GM19468 (cell line): ENCODE data around the gene UXS1.

Source experiments
- ATAC-seq: cut with Tn5 transposase; IDR thresholded peaks from one replicate; pipeline ENCODE4 v1.9.1; 2021; ENCODE audit warnings: mild to moderate bottlenecking, moderate library complexity, moderate number of reproducible peaks; ENCODE audit not compliant: unreplicated experiment; ENCODE audit errors: extremely low read depth

The UXS1 gene

DNA sequence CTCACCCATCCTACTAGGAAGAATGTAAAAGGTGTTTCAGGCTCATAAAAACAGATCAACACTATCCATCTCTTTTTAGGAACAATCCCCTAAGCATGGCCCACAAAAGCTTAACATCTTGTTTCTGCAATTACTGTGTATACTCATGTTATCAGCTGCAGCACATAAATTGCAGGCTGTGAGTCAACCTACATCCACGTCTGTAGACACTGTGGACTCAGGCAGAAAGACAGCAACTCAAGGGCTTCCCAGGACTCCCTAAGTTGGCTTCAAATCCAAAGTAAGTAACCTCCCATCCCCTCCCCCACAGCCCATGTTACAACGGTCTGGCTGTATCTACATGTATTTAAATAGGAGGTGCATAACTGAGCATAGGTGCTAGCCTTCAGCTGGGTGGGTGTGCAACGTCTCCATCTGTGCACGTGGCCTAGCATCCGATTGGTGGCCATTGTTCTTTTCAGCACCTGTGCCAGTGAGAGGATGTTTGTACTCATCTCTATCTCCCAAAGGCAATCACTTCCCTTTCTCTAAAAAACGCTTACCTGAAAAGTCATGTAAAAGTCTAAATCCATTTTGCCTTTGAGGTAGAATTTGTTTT, 30.1 kb downstream of the UXS1 start:
- ATAC-seq = no peak

DNA sequence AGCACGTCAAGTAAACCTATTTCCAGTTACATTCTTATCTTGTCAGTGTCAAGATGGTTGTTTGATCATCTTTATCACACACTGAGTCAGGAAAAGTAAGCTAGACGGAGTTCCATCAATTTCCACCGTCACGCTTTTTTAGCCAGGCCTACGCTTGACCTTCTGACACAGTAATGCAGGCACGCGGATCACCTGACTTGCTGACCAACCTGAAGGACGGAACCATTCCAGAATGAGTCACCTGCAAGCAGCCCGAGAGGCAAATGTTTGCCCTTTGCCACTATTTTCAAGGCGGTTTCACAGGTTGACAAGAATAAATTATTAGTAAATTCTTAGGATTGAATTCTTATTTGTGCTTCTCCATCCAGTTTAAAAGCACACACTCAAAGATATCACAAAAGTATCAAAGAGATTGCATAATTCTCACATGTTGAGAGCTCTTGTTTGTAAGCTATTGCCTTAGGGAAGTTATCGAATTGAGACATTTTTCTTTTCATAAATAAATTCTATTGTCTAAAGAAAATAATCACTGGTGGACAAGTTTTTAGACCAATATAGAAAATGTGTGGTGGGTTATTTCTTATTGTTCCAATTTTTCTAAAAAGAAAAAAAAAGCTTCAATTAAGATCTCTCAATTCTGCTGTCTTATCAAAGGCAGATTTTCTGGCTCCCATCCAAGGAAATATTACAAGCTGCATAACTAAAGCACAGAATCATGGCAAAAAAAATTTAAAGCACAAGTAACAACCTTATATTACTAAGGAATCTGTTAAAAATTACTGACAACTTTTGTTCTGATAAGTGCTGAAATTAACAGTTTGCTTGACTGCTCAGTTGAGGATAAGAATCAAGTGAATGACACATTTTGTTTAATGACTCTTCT, 31.9 kb downstream of the UXS1 start:
- ATAC-seq = no peak

DNA sequence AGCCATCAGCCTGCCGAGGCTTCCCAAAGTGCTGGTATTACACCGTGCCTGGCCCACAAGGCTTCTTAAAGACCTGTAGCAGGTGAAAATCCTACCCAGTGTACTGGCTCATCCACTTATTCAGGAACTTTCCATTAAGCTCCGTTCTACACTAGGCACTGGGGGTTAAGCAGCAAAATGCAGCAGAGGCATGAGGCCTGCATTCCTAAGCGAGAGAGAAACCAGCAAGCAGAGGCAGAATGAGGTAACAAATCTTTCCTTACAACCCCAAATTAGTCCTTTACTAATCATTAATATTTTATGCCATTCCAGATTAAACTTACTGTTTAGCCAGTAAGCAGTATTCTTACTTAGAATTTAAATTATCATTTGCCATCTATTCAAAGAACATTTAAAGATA, 32.8 kb downstream of the UXS1 start:
- no peak for ATAC-seq

DNA sequence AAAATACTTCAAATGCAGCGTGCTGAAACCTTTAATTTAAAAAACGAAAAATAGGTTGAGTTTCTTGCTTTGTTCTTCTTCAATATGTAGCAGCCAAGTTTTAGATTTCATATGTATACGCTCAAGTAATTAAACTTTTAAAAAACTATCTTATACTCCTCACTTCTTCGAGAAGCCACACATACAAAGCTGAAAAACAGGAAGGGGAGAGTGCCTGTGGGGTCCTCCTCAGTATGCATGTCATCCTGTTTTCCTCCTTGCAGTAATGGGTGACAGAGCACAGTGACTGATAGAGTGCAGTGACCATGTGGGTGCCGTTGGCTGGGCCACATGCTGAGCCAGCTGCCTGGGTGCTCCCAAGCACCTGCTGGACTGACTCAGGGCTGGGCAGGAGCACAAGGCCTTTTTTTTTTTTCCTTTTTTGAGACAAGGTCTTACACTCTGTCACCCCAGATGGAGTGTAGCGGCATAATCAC, 33.3 kb downstream of the UXS1 start:
- ATAC-seq = no peak

DNA sequence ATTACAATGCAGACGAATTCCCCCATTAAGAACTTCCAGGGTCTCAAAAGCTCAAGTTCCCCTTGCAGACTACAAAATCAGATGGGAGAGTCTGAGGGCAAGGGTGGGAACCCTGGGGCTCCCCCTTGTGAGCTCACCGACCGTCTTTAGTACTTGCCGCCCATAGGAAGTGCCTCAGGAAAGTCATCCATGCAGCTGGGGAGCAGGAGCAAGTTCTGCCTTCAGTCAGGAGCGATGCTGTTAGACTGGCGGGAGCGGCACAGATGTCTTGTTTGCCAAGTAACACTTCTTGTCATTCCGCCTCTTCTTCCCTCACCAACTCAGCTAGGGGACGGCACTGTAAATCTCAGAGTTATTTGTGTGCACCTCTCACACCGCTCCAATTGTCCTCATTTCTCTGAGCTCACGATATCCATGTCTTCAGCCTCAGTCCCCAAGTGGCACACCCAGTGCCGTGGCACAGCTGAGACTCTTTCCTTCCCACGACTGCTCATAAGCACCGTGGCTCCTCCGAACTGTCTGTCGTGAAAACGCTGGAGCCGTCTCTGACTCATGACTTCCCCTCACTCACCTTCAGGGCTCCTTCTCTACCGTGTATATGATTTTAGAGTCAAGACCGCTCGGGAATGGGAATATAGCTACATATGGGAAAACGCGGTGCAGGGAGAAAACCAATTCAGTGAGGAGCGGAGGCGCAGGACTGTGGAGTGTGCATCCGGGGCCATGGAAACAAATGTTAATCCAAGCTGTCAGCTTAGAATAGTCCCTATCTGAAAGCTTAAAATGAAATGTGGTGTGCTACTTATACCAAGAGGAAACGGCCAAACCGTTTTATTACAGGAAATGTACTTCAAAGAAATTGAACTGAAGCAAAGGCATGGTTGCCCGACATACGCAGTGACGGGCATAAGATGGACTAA, 34.0 kb downstream of the UXS1 start:
- no peak for ATAC-seq

DNA sequence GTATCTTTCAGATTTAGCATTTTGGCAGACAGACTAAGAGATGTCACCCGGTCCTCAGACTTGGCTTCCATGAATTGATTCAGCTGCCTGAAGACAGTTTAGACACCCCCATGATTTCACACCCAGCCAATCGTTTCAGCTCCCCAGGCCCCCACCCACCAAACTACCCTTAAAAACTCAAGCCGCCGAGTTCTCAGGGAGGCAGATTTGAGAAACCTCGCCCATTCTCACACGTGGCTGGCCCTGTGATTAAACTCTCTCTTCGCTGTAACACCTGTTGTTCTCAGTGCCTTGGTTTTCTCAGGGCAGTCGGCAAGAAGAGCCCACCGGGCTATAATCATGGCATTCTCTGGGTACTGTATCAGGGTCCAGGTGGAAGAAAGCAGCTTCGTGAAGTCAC, 35.2 kb downstream of the UXS1 start:
- ATAC-seq = no peak

DNA sequence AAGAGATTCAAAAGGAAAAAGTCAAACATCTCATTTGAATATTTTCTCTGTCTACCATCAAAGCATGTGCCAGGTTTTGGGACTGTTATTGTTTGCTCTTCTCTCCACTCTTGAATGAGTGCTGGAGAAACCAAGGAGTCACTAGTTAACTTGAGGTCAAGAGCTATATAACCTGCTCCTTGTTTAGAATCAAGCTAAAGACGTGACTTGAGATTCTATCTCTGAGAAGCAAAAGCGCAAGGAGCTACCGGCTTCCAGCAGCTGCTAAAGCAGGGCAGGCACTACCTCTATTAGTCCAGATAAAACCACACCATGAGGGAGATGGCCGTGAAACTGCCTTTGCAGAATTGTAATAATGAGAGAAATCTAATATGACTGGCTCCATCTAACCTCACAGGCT, 36.0 kb downstream of the UXS1 start:
- no peak for ATAC-seq

DNA sequence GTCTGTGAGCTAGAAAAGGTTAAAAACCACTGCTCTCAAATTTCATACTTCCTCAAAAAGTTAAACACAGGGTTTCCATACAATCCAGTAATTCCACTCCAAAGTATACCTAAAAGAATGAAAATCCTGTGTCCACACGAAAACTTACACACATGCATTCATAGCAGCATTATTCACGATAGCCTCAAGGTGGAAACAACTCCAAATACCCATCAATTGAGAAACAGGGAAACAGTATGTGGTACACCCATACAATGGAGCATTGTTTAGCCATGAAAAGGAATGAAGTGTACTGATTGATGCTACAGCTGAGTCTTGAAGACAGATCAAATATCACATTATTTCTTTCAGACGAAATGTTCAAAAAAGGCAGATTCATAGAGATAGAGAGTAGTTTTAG, 36.7 kb downstream of the UXS1 start:
- no peak for ATAC-seq

DNA sequence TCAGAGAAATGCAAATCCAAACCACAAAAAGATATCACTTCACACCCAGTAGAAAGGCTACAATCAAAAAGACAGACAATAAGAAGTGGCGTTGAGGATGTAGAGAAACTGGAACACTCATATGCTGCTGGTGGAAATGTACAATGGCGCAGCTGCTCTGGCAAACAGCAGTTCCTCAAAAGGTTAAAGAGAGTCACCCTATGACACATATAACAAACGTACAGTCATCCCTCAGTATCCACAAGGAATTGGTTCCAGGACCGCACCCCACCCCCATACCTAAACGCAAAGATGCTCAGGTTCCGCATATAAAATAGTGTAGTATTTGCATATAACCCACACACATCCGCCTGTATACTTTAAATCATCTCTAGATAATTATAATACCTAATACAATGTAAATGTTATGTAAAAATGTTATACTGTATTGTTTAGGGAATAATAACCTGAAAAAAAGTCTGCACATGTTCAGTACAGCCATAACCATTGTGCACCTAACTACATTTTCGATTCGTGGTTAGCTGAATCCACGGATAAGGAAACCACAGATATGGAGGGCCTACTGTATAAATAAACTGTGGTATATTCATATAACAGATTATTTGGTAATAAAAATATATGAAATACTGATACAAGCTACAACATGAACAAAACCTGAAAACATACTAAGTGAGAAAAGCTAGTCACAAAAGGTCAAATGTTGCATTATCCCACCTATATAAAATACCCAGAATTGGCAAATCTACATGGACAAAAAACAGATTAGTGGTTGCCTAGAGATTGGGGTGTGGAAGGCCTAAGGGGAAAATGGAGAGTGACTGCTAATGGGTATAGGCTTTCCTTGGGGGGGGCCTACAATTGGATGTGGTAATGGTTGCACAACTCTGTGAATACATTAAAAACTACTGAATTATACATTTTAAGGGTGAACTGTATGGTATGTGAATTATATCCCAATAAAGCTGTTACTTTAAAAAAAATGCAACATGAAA, 37.5 kb downstream of the UXS1 start:
- ATAC-seq = no peak

DNA sequence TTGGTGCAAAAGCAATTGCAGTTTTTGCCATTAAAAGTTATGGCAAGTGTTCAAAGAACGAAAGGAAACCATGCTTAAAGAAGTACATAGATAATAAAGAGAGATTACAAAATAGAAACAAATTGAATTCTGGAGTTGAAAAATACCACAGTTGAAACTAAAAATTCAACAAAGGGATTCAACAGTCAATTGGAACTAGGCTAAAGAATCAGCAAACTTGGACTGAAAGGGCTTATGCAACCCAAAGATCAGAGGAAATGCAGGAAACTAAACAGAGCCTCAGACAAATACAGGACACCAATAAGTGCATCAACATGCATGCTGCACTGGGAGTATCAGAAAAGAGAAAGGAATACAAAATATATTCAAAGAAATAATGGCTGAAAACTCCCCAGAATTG, 40.3 kb downstream of the UXS1 start:
- ATAC-seq = no peak

DNA sequence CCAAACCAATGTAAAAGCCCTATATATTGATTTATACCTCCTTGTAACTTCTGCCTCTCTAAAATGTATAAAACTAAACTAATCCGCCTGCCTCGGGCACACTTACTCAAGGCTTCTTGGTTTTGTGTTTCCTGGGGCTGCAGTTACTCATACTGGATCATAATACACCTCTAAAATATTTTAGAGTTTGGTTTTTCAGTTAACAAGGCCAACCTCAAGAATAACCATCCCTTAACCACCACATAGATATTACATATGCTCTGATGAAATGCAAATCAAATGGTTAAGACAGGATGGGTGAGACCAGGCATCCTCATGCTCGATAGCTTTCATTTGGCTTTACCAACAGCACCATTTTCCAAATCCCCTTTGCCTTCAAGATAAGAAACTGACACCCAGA, 46.4 kb downstream of the UXS1 start:
- no peak for ATAC-seq

DNA sequence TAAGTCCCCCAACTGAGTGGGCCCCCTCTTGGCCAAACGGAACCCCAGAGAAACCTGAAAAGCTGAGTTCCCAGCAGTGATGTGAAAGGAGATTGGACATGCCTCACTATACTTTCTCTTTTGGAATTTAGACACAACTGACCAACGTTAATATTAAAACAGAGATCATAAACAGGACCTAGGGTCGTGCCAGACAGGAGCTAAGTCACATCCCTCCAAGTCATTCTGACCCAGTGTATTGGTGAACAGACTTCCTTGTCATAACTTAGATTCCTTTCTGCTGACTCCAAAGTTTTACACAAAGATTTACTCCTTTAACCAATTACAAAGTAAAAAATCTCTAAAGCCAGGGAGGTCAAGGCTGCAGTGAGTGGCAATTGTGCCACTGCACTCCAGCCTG, 46.9 kb downstream of the UXS1 start:
- ATAC-seq = no peak

DNA sequence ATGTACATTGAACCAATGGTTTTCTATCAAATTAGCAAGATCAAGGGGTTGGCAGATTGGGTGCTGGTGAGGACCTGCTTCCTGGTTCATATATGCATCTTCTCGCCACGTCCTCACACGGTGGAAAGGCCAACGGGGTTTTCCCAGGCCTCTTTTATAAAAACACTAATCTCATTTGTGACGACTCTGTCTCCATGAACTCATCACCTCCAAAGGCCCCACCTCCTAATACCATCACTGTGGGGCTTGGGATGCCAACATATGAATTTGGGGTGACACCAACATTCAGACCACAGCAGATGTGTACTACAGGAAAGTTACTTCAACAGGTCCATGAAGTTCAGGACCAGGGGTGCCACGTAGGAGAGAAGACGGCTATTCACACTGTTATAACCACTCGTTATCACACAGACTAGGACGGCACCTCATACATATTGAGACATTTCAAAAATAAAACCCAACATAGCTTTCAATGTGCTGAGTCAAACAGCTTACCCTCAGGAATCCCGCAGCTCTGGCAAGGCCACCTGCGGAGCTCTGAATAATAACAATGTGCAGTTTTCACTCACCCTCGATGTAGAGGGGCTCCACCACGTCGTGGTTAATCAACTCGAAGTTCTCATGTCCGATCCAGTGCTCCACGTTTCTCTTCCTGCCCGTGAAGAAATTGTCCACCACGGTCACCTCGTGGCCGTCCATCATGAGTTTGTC, 49.3 kb downstream of the UXS1 start:
- no peak for ATAC-seq

DNA sequence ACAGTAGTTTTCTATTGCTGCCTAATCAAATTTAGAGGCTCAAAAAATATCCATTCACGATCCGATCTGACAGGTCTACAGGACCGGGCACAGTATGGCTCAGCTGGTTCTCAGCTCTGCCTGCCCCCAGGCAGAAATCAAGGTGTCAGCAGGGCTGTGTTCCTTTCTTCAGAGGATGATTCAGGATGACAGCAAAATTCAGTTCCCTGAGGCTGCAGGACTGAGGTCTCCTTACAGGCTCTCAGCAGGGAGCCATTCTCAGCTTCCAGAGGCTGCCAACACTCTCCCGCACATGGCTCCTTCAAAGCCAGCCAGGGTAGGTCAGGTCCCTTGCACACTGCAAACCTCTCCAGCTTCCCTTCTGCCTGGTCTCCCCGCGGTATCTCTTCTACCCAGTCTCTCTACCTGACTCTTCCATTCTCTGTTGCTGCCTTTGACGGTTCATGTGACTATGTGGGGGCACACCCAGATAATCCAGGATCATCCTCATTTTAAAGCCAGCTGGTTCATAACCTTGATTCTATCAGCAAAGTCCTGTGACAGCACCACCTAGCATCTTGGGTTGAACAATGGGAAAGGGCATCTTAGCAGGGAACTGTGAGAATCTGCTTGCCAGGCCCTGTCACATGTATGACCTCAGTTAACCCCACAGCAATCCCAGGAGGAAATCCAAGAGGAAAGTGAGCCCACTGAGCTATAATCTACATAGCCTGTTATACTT, 50.4 kb downstream of the UXS1 start:
- ATAC-seq = no peak

DNA sequence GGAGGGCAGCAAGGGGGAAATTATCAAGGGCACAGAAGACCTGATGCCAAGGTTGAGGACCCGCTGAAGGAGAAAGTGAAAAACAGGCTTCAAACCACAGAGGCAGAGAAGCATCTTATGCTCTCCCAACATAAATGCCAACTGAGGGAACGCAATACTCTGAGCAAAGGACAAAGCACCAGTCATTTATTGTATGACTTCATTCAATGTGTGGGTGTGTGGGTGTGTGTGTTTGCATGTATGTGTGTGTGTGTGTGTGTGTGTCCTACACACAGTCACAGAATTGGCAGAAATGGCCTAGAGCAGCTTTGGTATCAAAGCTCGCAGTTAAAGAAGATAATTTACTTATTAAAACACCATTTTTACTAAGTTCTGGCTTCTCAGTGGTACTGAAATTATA, 51.4 kb downstream of the UXS1 start:
- no peak for ATAC-seq

DNA sequence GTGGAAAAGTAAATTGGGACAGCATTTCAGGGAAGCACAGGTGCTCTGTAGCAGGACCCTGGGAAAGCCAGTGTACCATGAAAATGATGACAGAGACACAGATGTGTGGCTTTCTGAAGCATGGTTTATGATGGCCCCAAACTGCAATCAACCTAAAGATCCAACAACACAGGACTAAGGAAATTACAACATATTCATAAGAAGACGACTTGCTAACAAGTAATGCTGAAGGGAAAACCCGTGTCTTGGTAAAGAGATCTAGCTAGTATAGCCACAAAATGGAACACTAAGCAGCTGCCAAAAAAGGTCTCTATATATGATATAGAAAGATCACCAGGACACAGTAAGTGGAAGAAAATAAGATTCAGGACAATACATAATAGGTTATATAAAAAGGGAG, 53.2 kb downstream of the UXS1 start:
- ATAC-seq = no peak

DNA sequence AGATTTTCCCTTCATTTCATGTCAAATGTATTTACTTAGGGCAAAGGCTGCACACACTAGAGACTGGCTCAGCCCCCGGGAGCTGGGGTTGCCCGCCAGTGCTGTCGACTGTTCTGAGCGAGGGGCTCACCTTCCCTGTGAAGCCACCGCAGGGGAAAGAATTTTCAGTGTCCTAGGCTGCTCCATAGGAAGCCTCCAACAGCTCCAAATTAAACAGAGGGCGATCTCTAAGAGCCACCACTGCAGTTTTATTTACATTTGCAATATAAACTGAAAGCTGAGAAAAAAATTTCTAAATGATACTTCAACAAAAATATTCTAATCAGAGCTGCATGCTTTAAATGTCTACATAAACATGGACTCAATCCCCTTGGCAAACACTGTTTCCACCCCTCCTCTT, 54.0 kb downstream of the UXS1 start:
- ATAC-seq = no peak

DNA sequence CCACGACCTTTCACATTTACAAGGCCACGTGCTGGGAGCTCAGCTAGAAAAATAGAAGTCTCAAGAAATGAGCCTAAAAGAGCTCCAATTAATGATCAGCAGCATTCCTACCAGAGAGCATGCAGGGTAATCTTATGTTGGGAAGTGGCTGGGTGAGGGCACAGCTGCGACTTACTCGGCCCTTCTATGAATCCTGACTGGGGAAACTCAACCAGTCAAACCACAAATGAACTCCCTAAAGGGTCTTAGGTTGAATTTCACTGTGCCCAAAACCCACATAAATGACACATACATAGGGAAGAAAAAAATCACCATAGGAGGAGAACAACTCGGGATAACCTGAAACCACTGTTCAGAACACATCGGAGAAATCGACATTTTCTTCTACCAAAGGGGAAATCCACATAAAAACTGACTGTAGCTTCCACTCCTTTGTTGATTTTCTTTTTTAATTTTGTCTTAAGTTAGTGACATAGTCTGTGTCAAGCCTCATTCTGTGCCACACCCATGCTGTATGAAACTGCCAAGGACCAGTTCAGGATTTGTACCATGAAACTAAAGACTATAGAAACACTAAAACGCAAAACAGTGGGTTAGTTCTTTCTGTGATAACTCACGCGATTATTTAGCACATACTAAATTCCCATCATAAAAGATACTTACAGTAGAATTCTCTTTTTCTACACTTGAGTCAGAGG, 54.7 kb downstream of the UXS1 start:
- no peak for ATAC-seq
